GM12873 (cell line): ENCODE results near the gene CD84.

Experiments used
- CTCF ChIP-seq: IDR thresholded peaks from 2 replicates; pipeline ENCODE4 v1.5.1; 2012; ENCODE audit warnings: low read depth, mild to moderate bottlenecking, moderate library complexity, low read length, control low read depth; ENCODE audit not compliant: insufficient read depth; ENCODE audit errors: missing control alignments

Gene CD84

GRCh38 chr1:160597705-160598104 lies 18.4 kb upstream of the CD84 start:
- TF ChIP-seq CTCF = no peak

- no peak for TF ChIP-seq CTCF
Observed at GRCh38 chr1:160597051-160597450, 17.8 kb upstream of the CD84 start.

- TF ChIP-seq CTCF = no peak
Observed at GRCh38 chr1:160590488-160590887, 11.2 kb upstream of the CD84 start.

GRCh38 chr1:160588468-160588867 lies 9.2 kb upstream of the CD84 start:
- no peak for TF ChIP-seq CTCF

- no peak for TF ChIP-seq CTCF
Observed at GRCh38 chr1:160584784-160585183, 5.5 kb upstream of the CD84 start.

GRCh38 chr1:160581961-160582360 lies 2.7 kb upstream of the CD84 start:
- TF ChIP-seq CTCF = no peak

- no peak for TF ChIP-seq CTCF
Observed at GRCh38 chr1:160580221-160580812, 1.0 kb upstream of the CD84 start.
